ENCODE measurements around the gene KCNJ3.

- TF ChIP-seq CTCF (IDR thresholded peaks at IDR 0.05; ENCODE audit: borderline replicate concordance, extremely low read depth, low read length, poor library complexity, severe bottlenecking) (no peak), EZH2 (IDR thresholded peaks at IDR 0.05; ENCODE audit: borderline replicate concordance, low read depth, low read length, severe bottlenecking) (no peak)
These were observed 12.3 kb upstream of the KCNJ3 start for GRCh38 chr2:154686162-154686561.
